ENCODE results near the gene SECISBP2.

- TF ChIP-seq CTCF (IDR thresholded peaks at IDR 0.05) (no peak), POLR2AphosphoS5 (IDR thresholded peaks at IDR 0.05) (no peak)
Measured at GRCh38 chr9:89309166-89309565, 9.1 kb upstream of the SECISBP2 start.
